GM20431 (cell line): Measurements from ENCODE around the gene SEMA3E.
"Not testable (repeated sequence)": the region's sequence is repeated elsewhere in the genome, so short reads cannot be mapped to it uniquely, and the experiment has no call there.

ENCODE experiments used
- in situ Hi-C: fragments of 300-500 bp; cut with MseI, MboI; formaldehyde crosslinking; loops from one replicate; pipeline ENCODE4 v1.15.0; 2020; ENCODE audit warnings: low sequenced_read_pairs; ENCODE audit not compliant: unreplicated experiment

SEMA3E gene

DNA sequence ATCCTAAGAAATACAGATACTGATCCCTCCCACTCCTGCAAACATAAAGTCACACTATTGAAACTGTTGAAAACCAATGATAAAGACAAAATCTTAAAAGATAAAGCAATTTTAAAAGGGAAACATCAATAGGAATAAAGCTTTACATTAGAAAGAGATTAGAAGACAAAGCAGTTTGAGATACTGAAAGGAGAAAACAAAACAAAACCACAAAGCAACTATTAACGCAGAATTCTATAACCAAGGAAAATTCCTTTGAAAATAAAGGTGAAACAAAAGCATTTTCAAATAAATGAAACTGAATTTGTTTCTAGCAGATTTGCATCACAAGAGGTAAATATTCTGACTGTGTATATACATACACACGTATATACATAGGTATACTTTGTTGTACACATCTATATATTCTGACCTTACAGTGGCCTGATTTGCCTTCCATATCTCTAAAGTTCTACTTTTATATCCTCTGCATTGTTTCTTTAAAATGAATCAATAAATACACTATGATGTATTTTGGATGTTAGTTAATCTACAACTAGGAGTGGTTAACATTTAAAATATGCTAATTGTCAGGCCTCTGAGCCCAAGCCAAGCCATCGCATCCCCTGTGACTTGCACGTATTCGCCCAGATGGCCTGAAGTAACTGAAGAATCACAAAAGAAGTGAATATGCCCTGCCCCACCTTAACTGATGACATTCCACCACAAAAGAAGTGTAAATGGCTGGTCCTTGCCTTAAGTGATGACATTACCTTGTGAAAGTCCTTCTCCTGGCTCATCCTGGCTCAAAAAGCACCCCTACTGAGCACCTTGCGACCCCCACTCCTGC lies 189.6 kb downstream of the SEMA3E start:
- in situ Hi-C loops, result not testable (repeated sequence)

DNA sequence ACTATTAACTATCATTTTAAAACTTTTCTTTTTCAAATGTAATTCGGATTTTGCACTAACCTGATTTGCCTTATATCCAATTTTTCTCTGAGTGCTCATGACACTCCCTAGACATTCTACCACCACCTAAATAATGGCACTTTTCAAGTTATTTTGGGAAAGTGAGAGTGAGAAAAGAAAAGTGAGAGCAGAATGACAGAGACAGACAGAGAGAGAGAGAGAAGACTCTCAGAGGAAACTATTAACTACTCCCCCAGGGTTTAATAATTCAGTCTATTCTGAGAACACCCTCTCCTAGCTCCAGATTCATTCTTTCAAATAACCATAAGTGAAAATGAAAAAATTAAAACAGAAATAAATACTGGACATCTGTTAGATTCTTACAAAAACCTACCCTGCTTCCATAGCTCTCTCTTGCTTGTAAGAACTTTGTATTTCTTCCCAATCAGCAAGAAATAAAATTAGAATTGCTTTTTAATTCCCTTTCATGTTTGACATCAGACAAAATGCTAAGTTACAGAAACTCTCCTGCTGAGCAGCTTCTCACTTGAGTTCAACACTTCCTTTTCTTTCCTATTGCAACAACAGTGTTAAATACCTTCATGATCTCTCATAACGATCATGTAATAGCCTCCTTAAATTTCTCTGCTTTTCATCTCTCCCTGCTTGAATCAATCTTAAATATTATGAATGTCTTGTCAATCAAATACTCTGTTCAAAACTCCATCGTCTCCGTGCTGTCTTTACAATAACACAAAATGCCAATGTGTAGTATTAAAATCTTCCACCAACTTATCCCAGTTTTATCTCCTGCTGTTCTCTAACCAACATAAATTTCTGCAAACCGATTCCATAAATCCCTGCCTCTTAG lies 191.7 kb downstream of the SEMA3E start:
- in situ Hi-C loops, result no loop called here

DNA sequence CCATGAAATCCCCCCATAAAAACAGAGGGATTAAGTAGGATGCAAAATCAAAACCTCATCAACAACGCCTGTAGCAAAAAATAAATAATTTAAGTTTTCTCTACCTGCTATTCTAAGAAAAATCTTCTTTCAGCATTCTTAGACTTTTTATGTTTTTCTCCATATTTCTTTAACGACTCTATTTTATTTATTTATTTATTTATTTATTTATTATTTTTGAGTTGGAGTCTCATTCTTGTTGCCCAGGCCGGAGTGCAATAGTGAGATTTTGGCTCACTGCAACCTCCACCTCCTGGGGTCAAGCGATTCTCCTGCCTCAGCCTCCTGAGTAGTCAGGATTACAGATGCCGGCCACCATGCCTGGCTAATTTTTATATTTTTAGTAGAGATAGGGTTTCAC lies 192.5 kb downstream of the SEMA3E start:
- in situ Hi-C loops, result no loop called here

DNA sequence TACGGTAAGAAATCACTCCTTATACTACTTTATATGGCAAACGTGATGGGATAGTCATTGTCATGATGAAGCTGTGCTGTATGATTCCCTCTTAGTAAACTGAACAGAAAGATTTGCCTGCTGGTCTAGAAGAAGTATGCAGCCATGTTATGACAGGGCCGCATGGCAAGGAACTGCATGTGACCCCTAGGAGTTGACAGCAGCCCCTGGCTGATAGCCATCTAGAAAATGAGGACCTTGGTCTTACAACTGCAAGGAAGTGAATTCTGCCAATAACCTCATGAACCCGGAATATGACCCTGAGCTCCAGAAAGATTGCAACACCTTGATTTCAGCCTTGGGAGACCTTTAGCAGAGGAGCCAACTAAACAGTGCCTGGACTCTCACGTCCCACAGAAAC lies 193.3 kb downstream of the SEMA3E start:
- in situ Hi-C loops, result no loop called here

DNA sequence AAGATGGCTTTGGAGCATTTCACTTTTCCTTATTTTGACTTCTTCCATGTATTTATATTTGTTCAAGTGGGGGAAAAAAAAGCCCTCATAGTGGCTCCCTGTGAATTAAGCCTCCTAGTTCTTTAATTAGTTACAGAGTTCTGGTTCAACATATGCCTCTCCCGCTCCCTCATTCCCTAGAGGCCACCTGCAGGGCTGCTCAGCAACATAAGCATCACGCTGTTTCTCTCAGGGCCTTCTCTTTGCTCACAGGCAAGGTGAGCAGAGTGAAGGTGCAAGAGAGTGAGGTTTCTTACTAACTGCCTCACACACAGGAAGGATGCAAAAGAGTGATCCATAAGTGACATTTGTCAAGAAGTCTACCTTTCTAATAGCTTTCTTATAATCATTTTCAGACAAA lies 196.7 kb downstream of the SEMA3E start:
- in situ Hi-C loops, result no loop called here

DNA sequence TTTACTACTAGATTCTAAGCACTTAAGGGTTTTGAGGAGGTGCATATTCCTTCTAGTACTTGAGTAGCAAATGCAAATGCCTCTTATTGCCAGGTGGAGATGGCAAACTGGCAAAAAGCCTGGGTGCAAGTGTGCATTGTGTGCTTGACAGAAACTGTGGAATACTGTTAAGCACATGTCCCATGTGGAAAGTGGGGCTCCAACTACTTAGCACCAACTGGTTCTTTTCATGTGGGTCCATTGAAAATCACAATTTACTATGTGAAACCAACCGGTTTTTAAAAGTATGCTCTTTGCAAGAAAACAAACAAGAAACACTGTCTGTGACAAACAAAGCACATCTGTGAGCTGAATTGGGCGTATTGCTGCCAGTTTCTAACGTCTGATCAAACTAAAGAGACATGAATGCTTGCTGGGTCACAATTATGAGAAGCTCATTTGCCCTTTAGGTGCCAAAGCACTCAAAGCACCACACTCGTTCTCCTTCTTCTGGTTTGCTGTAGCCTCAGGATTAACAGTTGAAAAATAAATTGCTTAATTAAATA lies 197.4 kb downstream of the SEMA3E start:
- in situ Hi-C loops, result no loop called here

DNA sequence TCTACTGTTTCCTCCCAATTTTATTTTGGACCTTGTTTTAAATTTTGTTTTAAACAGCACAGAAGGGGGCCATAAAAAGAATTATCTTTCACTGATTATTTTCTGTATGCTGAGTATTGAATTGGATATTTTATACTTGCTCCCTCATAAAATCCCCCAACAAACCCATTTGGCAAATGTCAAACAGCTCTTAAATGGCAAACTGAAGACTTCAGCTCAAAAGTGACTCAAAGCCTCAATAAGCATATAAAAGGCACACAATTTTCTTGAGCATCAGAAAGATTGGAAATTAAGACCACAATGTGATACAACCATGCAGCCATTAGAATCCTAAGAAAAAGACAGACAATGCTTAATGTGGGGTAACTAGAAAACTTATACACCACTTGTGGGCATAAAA lies 199.2 kb downstream of the SEMA3E start:
- in situ Hi-C loops, result no loop called here

DNA sequence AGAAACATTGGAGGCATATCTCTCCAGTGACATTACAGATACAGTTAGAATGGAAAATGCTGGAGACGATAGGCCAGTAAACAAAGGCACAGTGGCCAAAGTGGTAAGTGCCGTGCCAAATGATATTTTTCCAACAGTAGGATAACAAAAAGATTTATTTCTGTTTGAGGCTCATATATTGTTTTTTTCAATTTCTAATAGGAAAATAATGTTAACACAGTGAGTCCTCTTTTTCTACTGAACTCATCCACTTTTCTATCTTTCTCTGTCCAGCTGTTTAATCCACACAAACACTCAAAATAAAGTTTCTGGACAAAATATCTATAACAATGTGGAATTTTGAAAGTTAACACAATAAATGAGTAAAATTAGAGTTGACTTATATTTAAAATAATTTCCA lies 201.3 kb downstream of the SEMA3E start:
- in situ Hi-C loops, result no loop called here

DNA sequence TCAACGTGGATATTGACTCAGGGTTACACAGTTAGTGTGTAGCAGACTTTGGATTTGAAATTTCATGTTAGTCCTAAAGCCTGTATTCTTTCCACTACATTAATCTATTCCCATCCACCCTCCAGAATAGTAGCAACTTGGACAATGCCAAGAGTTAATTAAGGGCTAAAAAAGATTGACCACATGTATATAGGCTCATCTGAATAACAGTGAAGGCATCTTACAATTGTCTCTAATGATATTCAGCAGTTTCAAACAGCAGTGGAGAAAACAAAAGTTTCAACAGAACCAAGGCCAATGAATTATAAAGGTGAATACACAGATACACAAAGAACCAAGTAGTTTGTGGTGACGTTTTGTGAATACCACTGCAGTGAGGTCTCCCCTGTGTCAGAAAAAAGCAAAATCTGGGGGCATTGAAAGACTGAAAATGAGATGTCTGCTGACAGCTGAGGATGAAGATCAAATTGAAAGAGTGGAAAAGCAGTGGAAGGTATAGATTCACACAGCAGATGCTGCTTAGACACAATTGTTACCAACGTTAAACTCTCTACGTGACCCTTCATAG lies 202.8 kb downstream of the SEMA3E start:
- in situ Hi-C loops, result no loop called here

DNA sequence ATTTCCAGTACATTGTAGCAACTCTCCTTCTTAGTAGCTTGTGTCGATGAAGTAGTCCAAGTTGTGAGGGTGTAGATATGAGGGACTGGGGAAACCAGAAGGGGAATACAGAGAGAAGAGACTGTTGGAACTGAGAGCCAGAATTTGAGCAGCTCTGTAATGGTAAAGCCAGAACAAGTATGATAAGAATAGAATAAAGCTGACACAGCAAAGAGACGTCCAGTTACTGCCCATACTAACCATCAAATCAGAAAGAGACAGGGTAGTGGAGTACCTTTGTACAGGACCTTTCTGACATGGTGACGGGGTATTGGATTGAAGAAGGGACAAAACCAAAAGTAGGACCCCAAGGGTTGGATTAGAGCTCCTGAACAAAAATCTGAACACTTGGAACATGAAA lies 206.0 kb downstream of the SEMA3E start:
- in situ Hi-C loops, result no loop called here

DNA sequence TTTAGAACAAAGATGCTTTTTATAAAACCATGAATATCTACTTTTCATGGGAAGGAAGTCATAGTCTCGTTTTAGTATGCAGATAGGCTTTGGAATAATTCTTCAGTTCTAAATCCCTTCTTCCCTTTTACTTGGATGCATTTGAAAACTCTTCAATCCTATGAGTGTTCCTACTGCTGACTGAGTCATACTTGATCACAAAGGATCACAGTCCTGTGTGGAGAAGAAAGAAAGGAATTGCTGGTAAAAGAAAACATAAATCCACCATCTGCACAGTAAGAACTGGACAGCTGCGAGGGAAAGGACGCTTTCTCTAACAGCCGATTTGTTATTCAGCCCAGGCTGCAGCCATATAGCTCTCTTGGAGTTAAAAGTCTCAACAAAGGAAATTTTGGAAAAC lies 209.9 kb downstream of the SEMA3E start:
- in situ Hi-C loops, result no loop called here

DNA sequence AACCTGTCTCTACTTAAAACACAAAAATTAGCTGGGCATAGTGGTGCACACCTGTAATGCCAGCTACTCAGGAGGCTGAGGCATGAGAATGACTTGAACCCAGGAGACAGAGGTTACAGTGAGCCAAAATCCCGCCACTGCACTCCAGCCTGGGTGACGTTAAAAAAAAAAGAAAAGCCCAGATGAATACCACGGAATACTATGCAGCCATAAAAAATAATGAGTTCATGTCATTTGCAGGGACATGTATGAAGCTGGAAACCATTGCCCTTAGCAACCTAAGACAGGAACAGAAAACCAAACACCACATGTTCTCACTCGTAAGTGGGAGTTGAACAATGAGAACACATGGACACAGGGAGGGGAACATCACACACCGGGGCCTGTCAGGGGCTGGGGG lies 218.7 kb downstream of the SEMA3E start:
- in situ Hi-C loops, result not testable (repeated sequence)

DNA sequence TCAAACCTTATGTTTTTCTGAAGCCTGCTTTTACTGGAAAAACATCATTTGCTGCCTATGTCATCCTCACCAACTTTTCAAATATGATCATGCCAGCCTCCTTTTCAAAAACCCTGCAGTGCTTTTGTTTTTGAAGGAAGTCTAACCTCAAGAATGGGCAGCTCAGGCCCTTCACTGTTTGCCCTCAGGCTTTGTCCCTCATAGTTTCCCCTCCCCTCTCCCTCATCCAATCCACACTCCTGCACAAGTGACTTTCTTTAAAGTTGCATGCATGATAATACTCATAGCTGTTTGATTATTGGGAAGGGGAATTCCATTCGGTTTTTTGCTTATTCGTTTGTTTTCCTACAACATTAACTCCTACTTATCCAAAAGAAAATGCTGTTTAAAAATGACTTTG lies 219.4 kb downstream of the SEMA3E start:
- in situ Hi-C loops, result no loop called here

DNA sequence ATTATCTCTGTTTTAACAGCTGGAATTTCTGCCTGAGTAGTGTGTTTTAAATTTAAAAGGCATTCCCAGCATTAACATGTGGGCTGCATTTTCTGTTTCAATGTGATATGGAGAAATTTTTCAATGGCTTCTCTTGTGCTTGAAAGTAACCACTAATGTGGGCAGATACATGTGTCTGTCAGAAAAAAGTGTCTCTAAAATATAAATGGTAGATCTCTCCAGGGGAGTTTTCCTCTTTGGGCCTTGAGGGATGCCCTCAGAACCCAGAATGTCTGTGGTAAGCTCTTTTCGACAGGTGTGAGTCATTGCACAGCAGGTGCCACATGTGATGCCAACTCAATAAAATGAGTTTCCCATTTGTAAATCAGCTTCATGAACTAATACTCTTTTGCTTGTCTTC lies 221.1 kb downstream of the SEMA3E start:
- in situ Hi-C loops, result no loop called here

DNA sequence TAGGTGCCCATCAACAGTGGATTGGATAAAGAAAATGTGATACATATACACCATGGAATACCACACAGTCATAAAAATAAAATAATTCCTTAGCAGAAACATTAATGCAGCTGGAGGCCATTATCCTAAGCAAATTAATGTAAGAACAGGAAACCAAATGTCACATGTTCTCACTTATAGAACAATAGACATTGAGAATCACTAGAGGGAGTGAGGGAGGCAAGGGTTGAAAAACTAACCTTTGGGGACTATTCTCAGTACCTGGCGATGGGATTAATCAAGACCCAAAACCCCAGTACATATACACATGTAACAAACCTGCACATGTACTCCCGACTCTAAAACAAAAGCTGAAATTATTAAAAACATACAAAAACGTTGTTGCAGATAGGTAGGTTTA lies 222.6 kb downstream of the SEMA3E start:
- in situ Hi-C loops, result no loop called here

DNA sequence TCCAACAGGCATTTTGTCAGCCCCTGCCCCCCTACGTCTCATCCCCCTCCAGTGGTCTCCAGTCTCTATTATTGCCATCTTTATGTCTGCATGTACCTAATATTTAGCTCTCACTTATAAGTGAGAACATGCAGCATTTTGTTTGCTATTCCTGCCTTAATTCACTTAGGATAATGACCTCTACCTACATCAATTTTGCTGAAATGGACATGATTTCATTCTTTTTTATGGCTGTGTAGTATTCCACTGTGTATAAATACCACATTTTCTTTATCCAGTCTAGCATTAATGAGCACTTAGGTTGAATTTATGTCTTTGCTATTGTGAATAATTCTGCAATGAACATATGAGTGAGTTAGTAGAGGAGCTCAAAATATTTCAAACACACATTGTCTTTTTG lies 229.9 kb downstream of the SEMA3E start:
- in situ Hi-C loops, result no loop called here

DNA sequence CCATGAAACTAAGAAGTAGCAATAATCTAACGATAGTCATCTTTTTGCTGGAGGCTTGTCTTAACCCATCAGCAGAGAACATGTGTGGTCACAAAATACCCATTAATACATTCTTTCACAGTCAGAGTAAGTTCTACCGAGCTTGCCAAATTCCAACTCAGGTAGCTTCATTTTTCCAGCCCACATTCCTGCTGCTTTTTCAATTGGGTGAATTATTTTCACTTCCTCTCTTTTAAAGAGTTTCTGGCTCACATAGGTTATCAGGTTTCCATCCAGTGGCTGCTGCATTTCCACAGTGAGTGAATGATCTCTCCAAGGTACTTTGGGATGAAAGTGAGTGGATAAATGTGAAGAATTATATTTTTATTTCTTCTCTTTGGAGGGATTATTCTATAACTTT lies 233.1 kb downstream of the SEMA3E start:
- in situ Hi-C loops, result no loop called here

DNA sequence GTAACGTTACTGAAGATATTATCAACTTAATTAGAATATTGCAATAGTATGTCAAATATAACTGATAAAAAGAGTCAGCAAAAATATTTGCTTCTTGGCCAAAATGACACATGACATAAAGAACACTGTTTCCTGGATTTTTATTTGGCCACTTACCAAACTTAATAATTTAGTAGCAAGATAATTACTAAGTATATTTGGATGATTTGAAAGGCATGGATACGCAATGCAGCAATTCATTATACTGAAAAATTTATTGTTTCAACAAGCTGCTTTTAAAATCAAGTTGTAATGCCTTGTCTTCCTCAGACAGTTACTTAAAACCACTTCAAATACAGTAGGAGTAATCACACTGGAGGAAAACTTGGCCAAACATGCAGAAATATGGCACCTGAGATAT lies 234.0 kb downstream of the SEMA3E start:
- in situ Hi-C loops, result no loop called here

DNA sequence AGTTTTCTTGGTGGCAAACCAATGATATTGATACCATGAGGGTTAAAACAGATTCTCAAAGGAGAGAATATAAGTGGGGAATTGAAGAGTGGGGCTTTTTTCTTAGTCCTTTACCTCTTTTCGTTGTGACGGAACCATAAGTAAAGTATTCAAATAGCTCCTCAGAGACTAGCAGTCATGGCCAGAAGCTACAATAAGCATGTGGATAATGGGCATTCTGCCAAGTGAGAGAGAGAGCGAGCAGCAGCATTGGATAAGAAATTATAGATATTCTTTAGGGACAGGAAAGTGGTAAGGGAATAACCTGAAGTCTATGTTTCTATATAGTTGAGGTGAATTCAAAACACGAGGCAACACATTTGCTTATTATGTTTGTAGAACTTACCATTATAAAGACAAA lies 235.1 kb downstream of the SEMA3E start:
- in situ Hi-C loops, result no loop called here

DNA sequence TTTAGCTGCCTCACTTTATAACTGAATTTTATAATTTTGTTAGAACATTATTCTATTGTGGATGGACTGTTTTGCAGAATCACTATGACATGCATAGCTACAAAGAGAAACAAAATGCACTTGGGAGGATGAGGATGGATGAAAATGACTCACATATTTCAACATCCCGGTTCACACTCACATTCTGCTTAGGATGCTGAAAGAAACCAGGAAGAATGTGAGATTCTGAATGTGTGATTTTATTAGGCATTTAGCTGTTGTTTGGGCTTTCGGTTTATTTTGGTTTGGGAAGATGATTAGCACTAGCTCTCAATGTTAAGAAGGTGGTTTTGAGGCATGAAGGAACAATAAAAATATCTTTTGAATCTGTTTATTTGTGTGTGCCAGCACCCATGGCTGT lies 235.5 kb downstream of the SEMA3E start:
- in situ Hi-C loops, result no loop called here
